Loucy (cell line): Measurements from ENCODE around the gene ITPK1.

Source experiments
- H2AFZ ChIP-seq: fragments of 200-600 bp; sonication (generic); 2 replicates; pipeline ENCODE4 v1.6.0; 2016; ENCODE audit warnings: antibody characterized with exemption, mild to moderate bottlenecking, low read length, moderate library complexity
- H3F3A ChIP-seq: fragments of 200-600 bp; 2 replicates; pipeline ENCODE4 v1.6.0; 2016; ENCODE audit warnings: antibody characterized with exemption, low read depth, mild to moderate bottlenecking
- H3K27me3 ChIP-seq: fragments of 200-600 bp; sonication (generic); 2 replicates; pipeline ENCODE4 v1.6.1; 2014; ENCODE audit warnings: low read length, mild to moderate bottlenecking; ENCODE audit not compliant: insufficient read depth, poor library complexity, severe bottlenecking
- H3K36me3 ChIP-seq: fragments of 200-600 bp; sonication (generic); 2 replicates; pipeline ENCODE4 v1.6.1; 2016; ENCODE audit warnings: low read length; ENCODE audit not compliant: insufficient read depth
- H3K4me1 ChIP-seq: fragments of 200-600 bp; sonication (generic); 2 replicates; pipeline ENCODE4 v1.5.1; 2014; ENCODE audit warnings: low read length, mild to moderate bottlenecking; ENCODE audit not compliant: insufficient read depth, poor library complexity, severe bottlenecking
- H3K4me2 ChIP-seq: fragments of 200-600 bp; sonication (generic); 2 replicates; pipeline ENCODE4 v1.6.0; 2014; ENCODE audit warnings: antibody characterized with exemption, low read length, low read depth, mild to moderate bottlenecking; ENCODE audit not compliant: poor library complexity, severe bottlenecking
- H3K4me3 ChIP-seq: fragments of 200-600 bp; sonication (generic); 2 replicates; pipeline ENCODE4 v1.5.1; 2014; ENCODE audit warnings: low read length, mild to moderate bottlenecking, mixed read lengths; ENCODE audit not compliant: poor library complexity, severe bottlenecking
- H3K79me2 ChIP-seq: fragments of 200-600 bp; sonication (generic); 2 replicates; pipeline ENCODE4 v1.6.1; 2014; ENCODE audit warnings: low read length; ENCODE audit not compliant: insufficient read depth
- H3K9ac ChIP-seq: fragments of 200-600 bp; sonication (generic); 2 replicates; pipeline ENCODE4 v1.6.0; 2014; ENCODE audit warnings: mild to moderate bottlenecking, low read depth, low read length, moderate library complexity; ENCODE audit not compliant: poor library complexity, severe bottlenecking
- H3K9me2 ChIP-seq: fragments of 200-600 bp; sonication (generic); replicated peaks from 2 replicates; pipeline ENCODE4 v1.6.1; 2016; ENCODE audit warnings: low read depth, low read length, mixed read lengths
- H3K9me3 ChIP-seq: fragments of 200-600 bp; sonication (generic); 2 replicates; pipeline ENCODE4 v1.6.1; 2014; ENCODE audit warnings: mild to moderate bottlenecking, antibody characterized with exemption, low read length, low read depth; ENCODE audit not compliant: insufficient read depth
- H4K20me1 ChIP-seq: fragments of 200-600 bp; sonication (generic); 2 replicates; pipeline ENCODE4 v1.6.0; 2014; ENCODE audit warnings: antibody characterized with exemption, low read length, mild to moderate bottlenecking; ENCODE audit not compliant: insufficient read depth, poor library complexity, severe bottlenecking
- EZH2phosphoT487 ChIP-seq: fragments of 200-600 bp; IDR thresholded peaks from 2 replicates; pipeline ENCODE4 v1.6.1; 2018; ENCODE audit warnings: antibody characterized with exemption, mild to moderate bottlenecking, moderate library complexity, borderline replicate concordance
- TF ChIP-seq, protein P1 (sequence below): fragments of 200-600 bp; sonication (generic); conservative IDR thresholded peaks from 2 replicates; pipeline ENCODE4 v1.5.1; 2014; ENCODE audit warnings: mild to moderate bottlenecking, antibody characterized with exemption, low read length

Gene ITPK1

DNA sequence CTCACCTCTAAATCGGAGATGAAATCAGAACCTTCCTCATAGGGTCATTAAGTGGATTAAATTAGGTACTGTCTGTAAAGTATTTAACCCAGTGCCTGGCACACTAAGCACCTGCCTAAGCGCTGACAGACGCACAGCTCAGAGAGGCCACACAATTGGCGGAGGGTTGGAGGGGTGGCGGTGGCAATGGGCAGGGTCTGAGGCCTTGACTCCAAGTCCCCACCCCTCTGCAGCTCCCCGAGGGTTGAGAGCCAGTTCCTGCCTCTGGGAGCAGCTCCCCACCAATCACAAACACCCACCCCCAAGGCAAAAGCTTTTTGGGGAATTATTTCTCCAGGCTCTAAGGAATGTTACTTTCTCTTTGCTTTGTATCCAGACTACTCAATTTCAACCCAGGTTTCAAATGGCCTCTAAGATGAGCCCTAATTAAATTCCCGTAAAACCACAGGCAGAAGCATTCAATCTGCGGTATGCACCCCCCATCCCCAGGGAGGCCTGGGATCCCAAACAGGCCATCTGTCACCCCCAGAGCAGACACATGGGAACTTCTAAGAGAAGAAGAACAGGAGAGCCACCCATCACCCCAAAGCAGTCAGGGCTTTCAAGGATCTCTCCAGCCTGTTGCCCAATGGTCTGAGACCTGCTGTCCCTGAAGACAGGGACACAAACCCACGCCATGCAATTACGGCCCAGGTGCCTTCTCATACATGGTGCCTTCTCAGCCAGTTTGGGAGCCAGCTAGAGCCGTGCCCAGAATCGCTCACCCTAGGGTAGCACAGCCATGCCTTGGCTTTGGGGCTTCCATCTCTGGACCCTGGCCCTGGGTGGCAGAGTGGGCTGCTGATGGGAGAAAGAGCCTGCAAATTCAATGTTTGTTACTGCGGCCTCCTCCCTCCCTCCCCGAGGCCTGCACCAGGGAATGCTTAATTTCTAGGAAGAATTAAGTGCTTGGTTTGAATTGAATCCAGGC is 126.7 kb downstream of the ITPK1 start:
- no peak overlapping the region for H3K4me3 ChIP-seq

DNA sequence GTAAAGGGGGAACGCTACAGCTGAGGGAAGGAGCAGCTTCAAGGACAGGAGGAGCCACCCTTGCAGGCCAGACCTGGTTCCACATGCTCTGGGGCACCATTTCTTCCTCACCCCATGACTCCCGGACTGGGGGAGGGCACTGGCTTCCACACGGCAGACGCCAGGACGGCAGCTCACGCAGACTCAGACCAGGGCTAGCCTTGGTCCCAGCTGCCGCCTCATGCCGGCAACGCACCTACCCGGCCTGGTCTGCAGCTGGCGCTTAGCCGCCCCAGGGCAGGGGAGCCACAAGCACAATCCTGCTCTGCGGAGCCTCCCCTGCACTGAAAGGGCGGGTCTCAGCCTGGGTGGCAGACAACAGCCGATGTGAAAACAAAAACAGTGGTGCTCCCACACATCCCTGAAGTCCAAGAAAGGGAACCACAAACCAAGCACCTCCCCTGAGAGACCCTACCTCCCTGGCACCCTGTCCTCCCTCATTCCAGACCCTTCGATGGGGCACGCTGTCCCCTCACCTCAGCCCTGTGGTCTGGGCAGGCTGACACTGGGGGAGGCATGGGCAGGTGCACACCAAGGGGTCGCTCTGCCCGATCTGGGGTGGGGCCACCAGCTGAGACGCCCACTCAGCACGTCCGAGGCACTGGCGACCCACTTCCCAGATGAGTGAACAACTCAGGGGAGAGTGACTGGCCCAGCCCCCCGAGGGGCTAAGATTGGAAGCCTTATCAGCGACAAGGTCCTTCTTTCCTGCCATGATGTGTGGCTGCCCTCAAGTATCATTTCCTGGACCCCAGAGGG is 127.8 kb downstream of the ITPK1 start:
- Histone ChIP-seq H3K4me2 (no peak overlapping the region), H4K20me1 (no peaks in the 10 kb centered on the region), H3K4me3 (no peak overlapping the region), H3F3A (no peaks in the 10 kb centered on the region), H3K9ac (no peak overlapping the region), H3K9me3 (no peaks in the 10 kb centered on the region), H3K27me3 (no peaks in the 10 kb centered on the region), H3K79me2 (no peaks in the 10 kb centered on the region), H3K36me3 (peaks cover 19% of the 10 kb centered on the region; the same call in 1 of the 2 replicates), H3K4me1 (no peaks in the 10 kb centered on the region), H3K9me2 (no peaks in the 10 kb centered on the region), H2AFZ (no peak overlapping the region)
- TF ChIP-seq, protein P1, sequence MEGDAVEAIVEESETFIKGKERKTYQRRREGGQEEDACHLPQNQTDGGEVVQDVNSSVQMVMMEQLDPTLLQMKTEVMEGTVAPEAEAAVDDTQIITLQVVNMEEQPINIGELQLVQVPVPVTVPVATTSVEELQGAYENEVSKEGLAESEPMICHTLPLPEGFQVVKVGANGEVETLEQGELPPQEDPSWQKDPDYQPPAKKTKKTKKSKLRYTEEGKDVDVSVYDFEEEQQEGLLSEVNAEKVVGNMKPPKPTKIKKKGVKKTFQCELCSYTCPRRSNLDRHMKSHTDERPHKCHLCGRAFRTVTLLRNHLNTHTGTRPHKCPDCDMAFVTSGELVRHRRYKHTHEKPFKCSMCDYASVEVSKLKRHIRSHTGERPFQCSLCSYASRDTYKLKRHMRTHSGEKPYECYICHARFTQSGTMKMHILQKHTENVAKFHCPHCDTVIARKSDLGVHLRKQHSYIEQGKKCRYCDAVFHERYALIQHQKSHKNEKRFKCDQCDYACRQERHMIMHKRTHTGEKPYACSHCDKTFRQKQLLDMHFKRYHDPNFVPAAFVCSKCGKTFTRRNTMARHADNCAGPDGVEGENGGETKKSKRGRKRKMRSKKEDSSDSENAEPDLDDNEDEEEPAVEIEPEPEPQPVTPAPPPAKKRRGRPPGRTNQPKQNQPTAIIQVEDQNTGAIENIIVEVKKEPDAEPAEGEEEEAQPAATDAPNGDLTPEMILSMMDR: no peak
- TF ChIP-seq EZH2phosphoT487: no peak

More for the DNA sequence above, 126.7 kb downstream of the ITPK1 start:
- H3K9me2 ChIP-seq: no peaks in the 10 kb centered on the region
- H2AFZ ChIP-seq: no peak overlapping the region
- no peaks in the 10 kb centered on the region for H3K79me2 ChIP-seq
- H3K4me1 ChIP-seq: no peaks in the 10 kb centered on the region
- H4K20me1 ChIP-seq: no peaks in the 10 kb centered on the region
- no peaks in the 10 kb centered on the region for H3K9me3 ChIP-seq
- no peak overlapping the region for H3K9ac ChIP-seq
- no peak overlapping the region for H3K4me2 ChIP-seq
- H3F3A ChIP-seq: no peaks in the 10 kb centered on the region
- H3K27me3 ChIP-seq: no peaks in the 10 kb centered on the region
- no peak for TF ChIP-seq EZH2phosphoT487
- TF ChIP-seq, protein P1: no peak
- peaks cover 30% of the 10 kb centered on the region; the same call in 1 of the 2 replicates for H3K36me3 ChIP-seq

DNA sequence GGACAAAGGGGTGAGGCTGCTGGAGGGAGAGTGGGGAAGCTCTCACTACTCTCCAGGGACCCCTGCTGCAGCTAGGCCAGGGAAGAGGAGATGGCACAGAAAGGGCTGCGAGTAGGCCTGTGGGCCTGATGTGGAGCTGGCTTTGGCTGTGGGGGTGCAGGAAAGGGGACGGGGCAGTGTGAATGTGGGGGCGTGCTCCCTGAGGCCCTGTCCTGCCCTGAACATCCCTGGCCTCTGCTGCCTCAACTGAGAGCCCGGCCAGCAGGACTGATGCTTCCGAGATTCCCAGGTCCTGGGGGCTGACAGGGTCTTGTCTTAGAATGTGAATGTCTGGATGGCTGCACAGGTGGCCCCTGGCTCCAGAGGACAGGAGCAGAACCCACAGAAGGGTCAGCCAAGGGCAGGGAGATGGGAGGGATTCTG is 128.6 kb downstream of the ITPK1 start:
- no peak overlapping the region for H2AFZ ChIP-seq
- H3K4me1 ChIP-seq: no peaks in the 10 kb centered on the region
- no peak overlapping the region for H3K4me3 ChIP-seq
- H3K27me3 ChIP-seq: no peaks in the 10 kb centered on the region
- no peaks in the 10 kb centered on the region for H3K9me3 ChIP-seq
- H3K9ac ChIP-seq: no peak overlapping the region
- H3F3A ChIP-seq: no peaks in the 10 kb centered on the region
- no peaks in the 10 kb centered on the region for H4K20me1 ChIP-seq
- H3K79me2 ChIP-seq: no peaks in the 10 kb centered on the region
- no peaks in the 10 kb centered on the region for H3K9me2 ChIP-seq
- no peak overlapping the region for H3K4me2 ChIP-seq
- no peak for TF ChIP-seq EZH2phosphoT487
- TF ChIP-seq, protein P1: no peak
- H3K36me3 ChIP-seq: peaks cover 18% of the 10 kb centered on the region; the same call in 1 of the 2 replicates
